ENCODE results near the gene KRT38. TPM values are rescaled to one million over a fixed set of nuclear protein-coding genes. Genes with fewer than 3 reads are reported as not detected.
A peak's percentile ranks its signal among the peaks of the same experiment; 100 is the strongest.
"Not testable (repeated sequence)": the region's sequence is repeated elsewhere in the genome, so short reads cannot be mapped to it uniquely, and the experiment has no call there.

The KRT38 gene
- total RNA-seq, 1 donor from 2014 or later: not detected

GRCh38 chr17:41421116-41421515 is 19.7 kb downstream of the KRT38 start:
- no peak for DNase-seq

GRCh38 chr17:41420134-41420533 is 20.6 kb downstream of the KRT38 start:
- DNase-seq: no peak

- no peak for DNase-seq
Observed at GRCh38 chr17:41419716-41420115, 21.1 kb downstream of the KRT38 start.

- DNase-seq: no peak
Observed at GRCh38 chr17:41418116-41418860, 22.5 kb downstream of the KRT38 start.

- peak; percentile 34 for DNase-seq
Observed at GRCh38 chr17:41417576-41418015, 23.2 kb downstream of the KRT38 start.

- DNase-seq: no peak
Observed at GRCh38 chr17:41417127-41417526, 23.7 kb downstream of the KRT38 start.

- DNase-seq: peak; percentile 52
Observed at GRCh38 chr17:41416479-41416878, 24.3 kb downstream of the KRT38 start.

- DNase-seq: no peak
Observed at GRCh38 chr17:41415833-41416335, 24.9 kb downstream of the KRT38 start.

- no peak for DNase-seq
Observed at GRCh38 chr17:41415411-41415810, 25.4 kb downstream of the KRT38 start.

GRCh38 chr17:41413982-41414381 is 26.8 kb downstream of the KRT38 start:
- DNase-seq: no peak

- DNase-seq: no peak
Observed at GRCh38 chr17:41413353-41413957, 27.3 kb downstream of the KRT38 start.

GRCh38 chr17:41411072-41411840 is 29.5 kb downstream of the KRT38 start:
- no peak for DNase-seq

- DNase-seq: no peak
Observed at GRCh38 chr17:41407226-41407625, 33.6 kb downstream of the KRT38 start.

GRCh38 chr17:41406205-41406604 is 34.6 kb downstream of the KRT38 start:
- DNase-seq: no peak

- peak; percentile 44 for DNase-seq
Observed at GRCh38 chr17:41404024-41404671, 36.6 kb downstream of the KRT38 start.

GRCh38 chr17:41403404-41404023 is 37.3 kb downstream of the KRT38 start:
- no peak for DNase-seq

- no peak for DNase-seq
Observed at GRCh38 chr17:41402161-41402560, 38.6 kb downstream of the KRT38 start.

- peak; percentile 72 for DNase-seq
Observed at GRCh38 chr17:41396996-41397660, 43.7 kb downstream of the KRT38 start, which contains the start of gene KRT31. TSS of gene KRT31 (minus strand) at chr17:41397608. CDS start at chr17:41397539, 69 bp downstream.

GRCh38 chr17:41396340-41396739 is 44.4 kb downstream of the KRT38 start:
- DNase-seq: no peak

GRCh38 chr17:41395611-41396010 is 45.2 kb downstream of the KRT38 start:
- DNase-seq: no peak

- DNase-seq: not testable (repeated sequence)
Observed at GRCh38 chr17:41395044-41395443, 45.7 kb downstream of the KRT38 start.

All from tongue (tissue), 2 donors.